Esophagus squamous epithelium (tissue), 5 donors: Measurements from ENCODE around the gene POLE2. TPM values are rescaled to one million over a fixed set of nuclear protein-coding genes. Genes with fewer than 3 reads are reported as not detected.

Experiments used
- DNase-seq: peaks from one replicate; lab custom pipeline; 2025; lab: John Stamatoyannopoulos, UW
- H3K27ac ChIP-seq, 4 donors: fragments of 200-600 bp; sonication (generic); one replicate each; pipeline ENCODE4 v1.5.1; 2016 to 2019; ENCODE audit warnings: mild to moderate bottlenecking in 1 of 4
- H3K27me3 ChIP-seq, 4 donors: fragments of 200-600 bp; sonication (generic); 1 replicate in 3 of 4; 2 replicates in 1 of 4; pipeline versions ENCODE4 v1.5.1 to v1.6.0; 2017 to 2021; ENCODE audit warnings: antibody characterized with exemption in 1 of 4
- H3K36me3 ChIP-seq, 3 donors: fragments of 200-600 bp; sonication (generic); one replicate each; pipeline ENCODE4 v1.5.1; 2016 to 2019
- H3K4me1 ChIP-seq, 3 donors: fragments of 200-600 bp; sonication (generic); one replicate each; pipeline ENCODE4 v1.5.1; 2017 to 2019
- H3K4me3 ChIP-seq, 4 donors: fragments of 200-600 bp; sonication (generic); 1 replicate in 3 of 4; 2 replicates in 1 of 4; pipeline ENCODE4 v1.5.1; 2016 to 2019; ENCODE audit warnings: mild to moderate bottlenecking in 2 of 4, moderate library complexity in 1 of 4
- H3K9me3 ChIP-seq, 3 donors: fragments of 200-600 bp; sonication (generic); one replicate each; pipeline ENCODE4 v1.5.1; 2016 to 2019
- CTCF ChIP-seq, 6 experiments: fragments of 450-650 bp in 4 of 6; fragments of 200-600 bp in 2 of 6; sonication (generic) in 2 of 6; IDR thresholded peaks; one replicate each; pipeline ENCODE4 v1.5.1; 2016 to 2019; ENCODE audit warnings: antibody characterized with exemption in 6 of 6, mild to moderate bottlenecking in 4 of 6, moderate library complexity in 4 of 6
- POLR2A ChIP-seq, 4 donors: fragments of 450-650 bp; IDR thresholded peaks; one replicate each; pipeline ENCODE4 v1.6.1; 2017; ENCODE audit warnings: antibody characterized with exemption in 4 of 4, mild to moderate bottlenecking in 4 of 4, moderate library complexity in 3 of 4
- WGBS, 2 donors: methylation state at CpG; one replicate each; pipeline ENCODE4 v1.1.5; 2018; 5-methylcytosine and 5-hydroxymethylcytosine counted together
- intact Hi-C: fragments of 100-400 bp; cut with DNase I; formaldehyde crosslinking; loops from one replicate; pipeline ENCODE4 v1.15.0; 2022
- total RNA-seq, 4 donors: library from RNA; depleted of rRNA; stranded (reverse); fragments of >200 nt; gene quantifications; one replicate each; pipeline ENCODE4 v1.1.0, GENCODE V29; 2016
- donor health status: DM: yes; HTN: yes; CAD: no.

Gene POLE2
- total RNA-seq, 4 donors from 2014 or later, result 7.9 to 23.5 (median 13.2) TPM

GRCh38 chr14:49634547-49635334 is 53.3 kb downstream of the POLE2 start, which contains the start of gene DNAAF2:
TSS of gene DNAAF2 (minus strand) at chr14:49635244. CDS start at chr14:49635149, 95 bp downstream.
- no peaks in the 10 kb centered on the region for H3K9me3 ChIP-seq
- TF ChIP-seq CTCF (IDR thresholded peaks at IDR 0.05) (no peak), POLR2A (IDR thresholded peaks at IDR 0.05) (no peak)
- peaks cover 0 to 28% (median 0%) of the 10 kb centered on the region in 3 donors for H3K36me3 ChIP-seq
- H3K27me3 ChIP-seq, result no peaks in the 10 kb centered on the region
- intact Hi-C loops, result loop anchor here (5.0 kb wide), 1 partner anchor 133 kb away; the partner anchor contains the start of gene KLHDC2
- 0% methylated on average over 2 of the region's 80 CpGs; no CpG with 5 or more reads in 1 of the 2 donors for WGBS, 2 donors
- peaks cover 8 to 53% (median 32%) of the 10 kb centered on the region in 3 donors for H3K4me1 ChIP-seq
- H3K27ac ChIP-seq, result peak within 1 kb of the TSS; percentile 94 to 99 (median 98)
- peak within 1 kb of the TSS; percentile 90 to 99 (median 94) for H3K4me3 ChIP-seq
- peak; percentile 14 for DNase-seq

GRCh38 chr14:49633640-49634546 is 54.1 kb downstream of the POLE2 start:
- H3K4me1 ChIP-seq, result peaks cover 8 to 53% (median 32%) of the 10 kb centered on the region in 3 donors
- DNase-seq, result peak; percentile 71
- peak overlapping the region; percentile 90 to 99 (median 94) for H3K4me3 ChIP-seq
- no peaks in the 10 kb centered on the region for H3K9me3 ChIP-seq
- H3K36me3 ChIP-seq, result peaks cover 0 to 25% (median 0%) of the 10 kb centered on the region in 3 donors
- peak overlapping the region; percentile 94 to 99 (median 98) for H3K27ac ChIP-seq
- H3K27me3 ChIP-seq, result no peaks in the 10 kb centered on the region
- WGBS, 2 donors, result 0% methylated on average over 5 of the region's 101 CpGs; no CpG with 5 or more reads in 1 of the 2 donors
- intact Hi-C loops, result loop anchor here (5.0 kb wide), 1 partner anchor 133 kb away; the partner anchor contains the start of gene KLHDC2
- peak in 2 of 4 donors; percentile 81 to 87 for TF ChIP-seq POLR2A (IDR thresholded peaks at IDR 0.05)
- peak; percentile 65 to 94 (median 81) for TF ChIP-seq CTCF (IDR thresholded peaks at IDR 0.05)

DNA sequence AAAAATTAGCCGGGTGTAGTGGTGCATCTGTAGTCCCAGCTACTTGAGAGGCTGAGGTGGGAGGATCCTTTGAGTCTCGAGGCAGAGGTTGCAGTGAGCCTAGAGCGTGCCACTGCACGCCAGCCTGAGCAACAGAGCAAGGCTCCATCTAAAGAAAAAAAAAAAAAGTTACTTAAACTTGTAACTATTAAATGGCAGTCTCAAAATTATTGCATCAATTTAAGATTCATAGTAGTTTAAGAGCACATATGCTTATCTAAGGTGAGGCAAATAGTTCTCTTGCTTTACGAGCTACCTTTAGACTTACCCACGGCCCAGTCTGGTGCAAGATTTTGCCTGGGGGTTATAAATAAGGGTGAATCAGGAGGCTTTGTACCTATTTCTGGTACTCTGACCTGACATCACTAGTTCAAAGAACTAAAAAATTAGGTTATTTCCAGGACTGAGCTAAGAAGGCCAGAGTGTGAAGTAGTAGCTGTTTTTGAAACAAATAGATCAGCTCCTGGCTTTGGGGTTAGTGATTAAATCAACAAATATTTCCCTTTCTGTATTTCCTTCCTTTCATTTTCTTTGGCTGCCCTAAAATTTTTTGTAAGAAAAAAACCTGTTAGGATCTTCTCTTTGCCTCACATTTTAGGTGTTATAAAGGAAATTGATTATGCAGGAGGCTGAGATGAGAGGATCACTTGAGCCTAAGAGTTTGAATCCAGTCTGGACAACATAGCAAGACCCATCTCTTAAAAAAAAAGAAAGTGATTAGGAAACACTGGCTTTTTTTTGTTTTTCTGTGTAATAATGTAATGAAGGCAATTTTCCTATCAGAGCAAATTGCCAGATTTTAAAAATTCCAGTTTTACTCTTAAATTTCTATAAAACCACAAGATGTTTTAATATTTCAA is 63.8 kb downstream of the POLE2 start:
- Histone ChIP-seq H3K4me1 (peaks cover 15 to 50% (median 25%) of the 10 kb centered on the region in 3 donors), H3K9me3 (no peaks in the 10 kb centered on the region), H3K4me3 (no peak overlapping the region), H3K27ac (peak overlapping the region in 2 of 4 donors; percentile 28 to 47), H3K36me3 (peaks cover 0 to 14% (median 0%) of the 10 kb centered on the region in 3 donors), H3K27me3 (no peaks in the 10 kb centered on the region)
- WGBS, 2 donors, result 20 to 53% methylated on average over 6 of the region's 6 CpGs
- DNase-seq, result no peak
- TF ChIP-seq POLR2A (IDR thresholded peaks at IDR 0.05), result no peak
- no peak for TF ChIP-seq CTCF (IDR thresholded peaks at IDR 0.05)
- intact Hi-C loops, result no loop called here

DNA sequence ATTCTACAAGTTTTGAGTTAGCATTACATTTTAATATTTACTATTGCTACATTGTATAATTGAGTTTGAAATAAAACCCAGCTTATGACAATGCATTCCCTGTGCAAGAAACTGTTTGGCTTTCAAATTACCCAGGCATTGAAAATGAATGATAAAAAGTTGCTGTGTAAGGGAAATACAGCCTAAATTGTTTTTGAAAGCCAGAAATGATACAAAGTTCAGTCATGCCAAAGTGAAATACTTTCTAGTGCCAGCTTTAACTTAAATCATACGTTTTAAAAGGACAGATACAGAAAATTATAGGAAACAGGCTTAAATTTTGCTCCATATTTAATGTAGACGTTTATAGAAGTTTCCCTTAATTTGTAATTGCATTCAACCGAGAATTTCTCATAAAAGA is 64.6 kb downstream of the POLE2 start:
- intact Hi-C loops, result no loop called here
- H3K4me3 ChIP-seq, result peak overlapping the region in 1 of 4 donors; percentile 31
- no peak for DNase-seq

More for the DNA sequence above, 64.6 kb downstream of the POLE2 start:
- no peak for TF ChIP-seq POLR2A (IDR thresholded peaks at IDR 0.05)
- TF ChIP-seq CTCF (IDR thresholded peaks at IDR 0.05), result no peak
- Histone ChIP-seq H3K27ac (peak overlapping the region in 2 of 4 donors; percentile 28 to 47), H3K4me1 (peaks cover 16 to 58% (median 31%) of the 10 kb centered on the region in 3 donors), H3K36me3 (peaks cover 0 to 20% (median 4%) of the 10 kb centered on the region in 3 donors), H3K27me3 (no peaks in the 10 kb centered on the region), H3K9me3 (no peaks in the 10 kb centered on the region)
- 25 to 31% methylated on average over 3 of the region's 3 CpGs for WGBS, 2 donors
